Femur (tissue), 1 donor: Measurements from ENCODE around the gene GPANK1.

Experiments used
- DNase-seq: peaks from one replicate; pipeline ENCODE4 v3.0.0-alpha.2; 2017

GPANK1 gene

DNA sequence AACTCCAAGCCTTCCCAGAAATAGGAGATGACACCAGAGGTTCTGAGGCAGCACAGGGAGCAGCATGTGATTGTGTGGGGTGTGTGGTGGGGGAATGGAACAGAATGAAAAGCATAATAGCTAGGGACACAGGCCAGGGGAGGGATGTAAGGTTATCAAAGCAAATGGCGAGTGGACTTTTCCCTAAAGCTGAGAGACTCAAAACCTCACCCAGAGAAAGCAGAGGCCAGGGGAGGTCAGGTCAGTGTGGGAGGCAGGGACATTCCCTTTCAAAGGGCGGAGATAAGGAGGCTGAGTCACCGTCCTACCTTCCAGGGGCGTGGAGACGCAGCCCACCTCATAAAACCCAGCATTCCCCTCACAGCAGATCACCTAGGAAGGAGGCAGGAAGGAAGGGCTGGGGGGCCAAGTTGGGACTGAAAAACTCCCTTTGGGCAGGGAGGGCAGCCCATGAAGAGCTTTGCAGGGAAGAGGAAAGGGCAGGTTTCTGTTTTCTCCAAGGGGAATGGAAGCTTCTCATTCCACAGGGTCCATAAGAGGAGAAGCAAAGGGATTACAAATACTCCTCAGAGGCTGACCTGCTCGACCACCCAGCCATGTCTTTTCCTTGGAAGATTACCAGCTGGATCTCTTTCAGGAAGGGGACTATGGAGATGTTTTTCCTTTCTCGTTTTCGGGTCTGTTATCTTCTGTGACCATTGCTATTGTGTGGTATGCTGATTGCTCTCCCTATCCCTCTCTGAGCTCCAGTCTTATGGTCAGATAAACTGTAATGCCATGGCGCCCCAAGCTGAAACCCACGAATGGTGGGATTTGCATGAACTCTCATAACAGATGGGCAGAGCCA is 25.7 kb upstream of the GPANK1 start:
- no peak for DNase-seq

DNA sequence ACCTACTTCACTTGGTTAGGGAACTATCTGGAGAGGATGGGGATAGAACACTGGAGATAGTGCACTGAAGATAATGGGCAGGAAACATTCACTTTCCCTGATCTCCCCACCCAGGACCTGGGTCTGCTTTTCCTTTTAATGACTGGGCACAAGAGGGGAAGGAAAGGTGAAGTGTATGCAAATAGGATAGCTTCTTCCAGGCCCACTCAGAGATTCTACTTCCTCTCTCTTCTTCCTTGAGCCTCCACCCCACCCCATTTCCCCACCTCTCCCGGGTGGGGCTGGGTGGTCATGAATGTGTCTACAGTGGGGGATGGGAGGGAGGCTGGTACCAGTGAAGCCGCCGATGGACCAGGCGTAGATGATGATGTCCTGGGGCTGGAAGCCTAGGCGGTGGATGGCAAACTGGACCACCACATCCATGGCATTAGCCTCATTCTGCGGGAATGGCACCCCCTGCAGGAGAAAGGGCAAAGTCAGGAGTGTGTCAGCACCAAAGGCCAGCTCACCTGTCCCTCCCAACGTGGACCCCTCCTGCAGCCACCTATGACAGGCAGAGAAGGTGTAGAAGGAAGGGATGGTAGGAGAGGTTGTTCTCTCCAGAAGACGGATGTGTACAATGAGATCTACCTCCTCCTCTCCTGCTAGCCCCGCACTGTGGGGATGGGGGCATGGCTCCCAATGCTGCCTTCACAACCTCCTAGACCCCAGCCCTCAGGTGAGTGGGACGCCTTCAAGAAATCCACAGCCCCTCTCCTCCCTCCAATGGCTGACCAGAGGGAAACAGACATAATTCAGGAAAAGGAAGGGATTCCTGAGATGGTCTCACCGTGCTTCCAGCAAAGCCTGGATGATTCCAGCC is 24.7 kb upstream of the GPANK1 start:
- no peak for DNase-seq

DNA sequence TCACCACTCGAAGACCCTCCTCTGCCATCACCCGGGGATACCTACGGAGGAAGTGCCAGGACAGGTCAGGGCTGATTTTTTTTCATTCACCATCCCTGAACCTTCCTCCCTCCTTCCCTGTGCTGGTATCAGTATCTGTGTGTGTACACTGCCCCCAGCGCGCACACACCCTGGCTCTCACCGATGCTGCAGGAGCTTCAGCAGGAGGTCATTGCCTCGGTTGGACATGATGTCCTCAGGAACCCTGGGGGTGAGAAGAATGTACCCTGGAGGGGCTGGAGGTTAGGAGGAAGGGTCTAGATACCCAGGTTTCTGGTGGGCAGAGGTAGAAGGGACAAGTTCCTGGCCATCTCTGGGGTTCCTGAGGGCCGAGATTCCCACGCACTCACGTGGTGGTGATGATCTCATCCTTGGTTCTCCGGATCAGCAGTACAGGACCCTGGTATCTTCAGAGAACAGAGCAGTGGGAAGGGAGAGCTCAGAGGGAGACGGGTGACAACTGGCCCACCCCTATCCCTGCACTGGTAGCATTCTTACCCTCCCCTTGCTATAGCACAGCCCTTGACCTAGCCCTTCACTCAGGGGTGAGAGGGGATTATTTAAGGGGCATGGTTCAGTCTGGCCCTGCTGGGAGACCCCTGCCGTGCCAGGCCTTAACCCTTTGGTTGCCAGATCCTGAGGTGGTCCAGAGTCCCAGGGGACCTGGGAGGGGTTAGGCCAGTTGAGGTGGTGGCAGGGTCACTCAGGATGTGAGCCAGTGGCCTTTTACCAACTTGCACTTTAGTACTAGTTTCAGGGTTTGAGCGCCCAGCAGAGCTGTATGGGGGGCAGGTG is 23.3 kb upstream of the GPANK1 start:
- DNase-seq, result no peak

DNA sequence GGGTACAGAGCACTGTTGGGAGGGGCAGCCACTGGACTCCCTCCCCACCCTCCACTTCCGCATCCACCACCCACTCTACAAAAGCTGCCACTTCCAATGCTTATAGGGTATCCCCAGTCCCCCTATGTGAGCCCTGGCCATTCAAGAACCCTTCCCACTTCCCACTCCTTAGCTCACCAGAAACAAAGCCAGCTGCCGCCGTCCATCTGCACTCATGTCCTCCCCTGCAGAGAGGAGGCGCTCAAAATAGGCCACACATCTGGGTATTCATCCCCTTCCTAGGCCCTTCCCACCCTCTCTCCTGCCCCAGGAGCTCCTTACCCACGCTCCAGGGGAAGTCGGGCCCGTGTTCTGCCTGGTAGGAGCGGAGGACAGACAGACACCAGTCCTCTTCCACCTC is 22.5 kb upstream of the GPANK1 start:
- no peak for DNase-seq

DNA sequence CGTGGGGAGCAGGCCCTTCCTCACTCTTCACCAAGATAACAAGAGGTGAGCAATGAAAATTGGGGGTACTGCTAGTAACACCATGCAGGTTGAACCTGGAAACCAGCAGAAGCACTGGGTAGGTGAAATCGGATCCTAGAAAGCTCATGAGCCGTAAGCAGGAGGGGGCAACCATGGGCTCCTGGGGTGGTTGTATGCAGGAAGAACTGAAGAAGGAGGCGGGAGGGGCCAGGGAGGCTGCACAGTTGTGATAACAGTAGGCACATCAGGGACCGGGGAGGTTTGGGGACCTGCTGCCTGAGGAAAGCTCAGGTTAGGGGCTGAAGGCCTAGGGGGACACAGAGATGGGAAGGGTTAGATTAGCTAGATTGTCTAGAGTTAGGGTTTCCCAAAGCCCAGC is 21.7 kb upstream of the GPANK1 start:
- no peak for DNase-seq

DNA sequence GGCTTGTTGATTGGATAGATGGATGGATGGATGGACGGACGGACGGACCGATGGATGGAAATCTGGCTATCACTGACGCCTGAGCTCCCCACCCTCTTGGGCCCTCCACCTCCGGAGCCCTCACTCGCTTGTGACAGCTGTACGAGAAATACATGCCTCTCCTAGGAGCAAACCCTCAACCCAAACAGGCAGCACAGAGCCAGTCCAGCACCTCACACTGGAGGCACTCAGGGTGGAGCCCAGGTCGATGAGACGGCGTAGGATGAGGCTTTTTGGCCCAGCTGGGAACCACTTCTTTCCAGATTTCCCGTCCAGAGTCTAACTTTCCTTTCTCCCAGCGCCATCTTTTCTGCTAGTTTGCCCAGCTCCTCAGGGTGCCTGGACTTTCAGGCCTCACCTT is 18.8 kb upstream of the GPANK1 start:
- no peak for DNase-seq

DNA sequence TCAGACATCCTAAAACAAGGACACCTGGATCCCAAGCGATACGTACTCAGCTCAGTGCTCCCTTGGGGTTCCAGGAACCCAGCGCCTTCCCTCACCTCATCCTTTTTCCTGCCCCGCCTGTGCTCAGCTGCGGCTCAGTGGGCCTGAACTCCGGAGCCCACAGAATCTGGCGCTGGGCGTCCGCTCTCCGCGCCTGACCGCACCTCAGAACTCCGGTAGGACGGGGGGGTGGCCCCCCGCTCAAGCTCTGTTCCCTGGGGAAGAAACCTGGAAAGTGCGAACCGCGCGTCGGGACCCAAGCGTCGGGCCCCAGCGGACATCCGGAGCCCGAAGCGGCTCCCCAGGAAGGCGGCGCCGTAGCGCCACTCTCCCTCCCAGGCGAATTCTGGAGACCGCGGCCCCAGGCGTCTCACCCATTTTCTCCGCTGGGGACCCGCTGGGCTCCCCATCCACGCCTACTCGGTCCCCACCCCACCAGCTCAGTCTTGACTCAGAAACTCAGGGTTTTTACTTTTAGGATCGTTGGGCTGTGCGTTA is 16.4 kb upstream of the GPANK1 start:
- DNase-seq, result peak; percentile 40

DNA sequence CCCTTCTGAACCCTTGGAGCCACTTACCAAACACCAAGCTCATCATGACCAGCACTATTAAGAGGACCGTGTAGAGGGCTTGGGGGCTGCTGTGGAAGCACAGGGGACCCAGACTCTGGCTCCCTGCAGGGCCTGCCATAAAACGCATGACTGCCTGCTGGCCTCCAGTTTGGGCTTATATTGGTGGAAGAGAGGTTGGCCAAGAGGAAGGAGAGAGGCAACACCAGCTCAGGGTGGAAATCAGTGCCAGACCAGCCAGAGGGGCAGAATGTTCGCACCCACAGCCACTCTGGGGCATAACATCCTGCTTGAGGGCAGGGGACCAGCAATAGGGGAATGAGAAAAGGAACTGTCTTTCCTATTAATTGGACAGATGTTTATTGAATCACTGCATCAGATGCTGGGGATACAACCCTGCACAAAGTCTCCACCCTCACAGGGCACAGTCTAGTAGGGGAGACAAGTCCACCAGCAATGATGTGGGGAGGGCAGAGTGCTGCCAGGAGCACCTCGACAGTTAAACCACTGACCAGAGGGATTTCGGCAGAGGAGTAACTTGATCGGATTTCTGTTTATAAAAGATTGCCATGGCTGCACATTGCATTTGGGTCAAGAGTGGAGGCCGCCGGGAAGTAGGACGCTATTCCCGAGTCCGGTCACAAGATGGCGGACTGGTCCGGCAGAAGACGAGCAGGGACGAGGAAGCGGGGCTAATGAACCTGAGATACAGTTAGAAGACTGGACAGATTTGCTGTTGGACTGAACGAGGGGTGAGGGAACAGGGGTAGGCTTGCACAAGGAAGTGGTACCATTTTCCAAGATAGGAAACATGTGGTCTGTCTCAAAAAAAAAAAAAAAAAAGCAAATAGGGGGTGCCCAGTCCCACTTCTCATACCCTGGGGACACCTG is 15.7 kb upstream of the GPANK1 start, which contains the start of gene LY6G5C:
TSS of gene LY6G5C (minus strand) at position 842 of the 909 bp plus-strand sequence. CDS start at position 148, 694 bp downstream.
- peak; percentile 94 for DNase-seq

DNA sequence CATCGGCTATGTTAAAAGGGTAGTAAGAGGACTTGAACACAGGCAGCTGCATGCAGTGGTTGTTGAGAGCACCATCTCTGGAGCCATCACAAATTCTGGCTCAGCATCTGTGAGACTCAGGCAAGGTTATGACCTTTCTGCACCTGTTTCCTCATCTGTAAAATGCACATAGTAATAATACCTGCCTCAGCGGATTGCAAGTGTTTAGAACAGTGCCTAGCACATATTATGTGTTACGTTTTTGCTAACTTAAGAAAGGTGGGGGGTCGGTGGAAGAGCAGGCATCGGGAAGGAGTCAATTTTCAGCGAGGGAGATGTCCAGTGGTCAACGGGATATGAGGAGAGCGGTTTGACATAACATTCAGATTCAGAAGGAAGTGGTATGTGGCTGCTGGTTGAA is 13.2 kb upstream of the GPANK1 start:
- DNase-seq, result no peak

DNA sequence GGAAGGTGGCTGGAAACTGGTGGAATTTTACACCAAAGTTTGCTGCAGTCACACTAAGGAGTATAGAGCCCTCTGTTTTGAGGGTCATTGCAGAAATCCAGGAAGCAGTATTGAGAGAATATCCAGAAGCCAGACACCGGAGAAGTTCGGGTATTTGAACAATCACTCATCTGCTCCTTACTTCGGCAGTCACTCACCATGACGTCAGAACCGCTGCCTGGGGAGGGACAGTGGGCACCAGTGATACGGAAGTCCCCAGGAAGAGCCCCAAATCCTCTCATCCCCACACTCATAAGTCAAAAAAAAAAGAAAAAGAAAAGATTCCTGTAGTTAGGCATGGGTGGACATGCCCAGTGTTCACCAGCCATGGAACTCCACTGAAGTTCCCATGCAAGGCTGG is 12.1 kb upstream of the GPANK1 start:
- DNase-seq, result no peak

DNA sequence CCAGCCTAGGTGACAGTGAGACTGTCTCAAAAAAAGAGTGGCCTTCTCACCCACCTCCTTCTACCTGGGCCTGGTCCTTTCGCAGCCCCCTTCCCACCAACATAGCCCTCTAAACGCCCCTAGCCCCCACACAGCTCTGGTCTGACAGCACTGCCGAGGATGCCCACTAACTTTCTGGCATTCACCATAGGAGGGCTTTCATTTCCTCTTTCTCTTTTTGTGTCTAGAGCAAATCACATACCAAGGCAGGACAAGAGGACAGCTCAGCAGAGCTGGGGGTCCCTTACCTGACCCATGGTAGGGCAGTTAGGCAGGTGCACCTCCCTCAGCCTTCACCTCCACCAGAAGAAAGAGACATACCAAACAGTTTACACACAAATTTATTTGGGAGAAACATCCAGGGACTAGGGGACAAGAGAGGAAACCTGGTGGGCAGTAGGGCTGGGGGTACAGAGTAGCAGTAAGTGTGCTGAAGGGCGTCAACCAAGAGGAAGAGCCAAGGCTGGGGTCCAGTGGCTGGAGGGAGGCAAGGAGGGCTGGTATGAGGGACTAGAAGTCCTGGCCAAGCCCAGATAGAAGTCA is 11.6 kb upstream of the GPANK1 start:
- DNase-seq, result no peak

DNA sequence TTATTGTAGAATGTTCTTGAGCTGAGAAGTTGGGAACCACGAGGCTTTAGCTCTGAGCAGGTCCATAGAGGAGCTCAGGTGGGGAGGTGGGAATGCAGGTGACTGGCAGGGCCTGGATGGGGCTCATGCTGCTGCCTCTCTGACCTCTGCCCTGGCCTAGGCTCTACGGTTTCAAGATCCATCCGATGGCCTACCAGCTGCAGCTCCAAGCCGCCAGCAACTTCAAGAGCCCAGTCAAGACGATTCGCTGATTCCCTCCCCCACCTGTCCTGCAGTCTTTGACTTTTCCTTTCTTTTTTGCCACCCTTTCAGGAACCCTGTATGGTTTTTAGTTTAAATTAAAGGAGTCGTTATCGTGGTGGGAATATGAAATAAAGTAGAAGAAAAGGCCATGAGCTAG is 4.9 kb upstream of the GPANK1 start, which contains the start of gene LY6G5B:
TSS of gene LY6G5B (plus strand) at position 301 of the 400 bp plus-strand sequence. CDS start 975 bp downstream, outside the sequence.
- no peak for DNase-seq

DNA sequence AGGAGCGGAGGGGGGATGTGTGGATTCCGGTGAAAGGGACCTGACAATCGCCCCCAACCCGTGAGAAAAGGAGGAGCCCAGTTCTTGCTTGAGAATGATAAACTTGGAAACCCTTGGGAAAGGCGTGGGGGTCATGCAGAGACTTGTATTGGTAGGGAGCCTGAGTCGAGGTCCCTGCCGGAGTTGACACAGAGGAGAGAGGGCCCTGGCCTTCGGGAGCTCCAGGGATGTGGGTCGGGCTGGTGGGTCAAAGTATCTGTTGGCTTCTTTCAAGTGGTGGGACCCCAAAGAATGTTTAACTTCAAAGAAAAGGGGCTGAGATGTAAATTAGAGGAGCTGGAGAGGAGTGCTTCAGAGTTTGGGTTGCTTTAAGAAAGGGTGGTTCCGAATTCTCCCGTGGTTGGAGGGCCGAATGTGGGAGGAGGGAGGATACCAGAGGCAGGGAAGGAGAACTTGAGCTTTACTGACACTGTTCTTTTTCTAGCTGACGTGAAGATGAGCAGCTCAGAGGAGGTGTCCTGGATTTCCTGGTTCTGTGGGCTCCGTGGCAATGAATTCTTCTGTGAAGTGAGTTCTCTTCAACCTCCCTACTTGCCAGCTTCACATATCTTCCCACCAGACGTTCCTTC is 1.7 kb upstream of the GPANK1 start:
- DNase-seq, result no peak

DNA sequence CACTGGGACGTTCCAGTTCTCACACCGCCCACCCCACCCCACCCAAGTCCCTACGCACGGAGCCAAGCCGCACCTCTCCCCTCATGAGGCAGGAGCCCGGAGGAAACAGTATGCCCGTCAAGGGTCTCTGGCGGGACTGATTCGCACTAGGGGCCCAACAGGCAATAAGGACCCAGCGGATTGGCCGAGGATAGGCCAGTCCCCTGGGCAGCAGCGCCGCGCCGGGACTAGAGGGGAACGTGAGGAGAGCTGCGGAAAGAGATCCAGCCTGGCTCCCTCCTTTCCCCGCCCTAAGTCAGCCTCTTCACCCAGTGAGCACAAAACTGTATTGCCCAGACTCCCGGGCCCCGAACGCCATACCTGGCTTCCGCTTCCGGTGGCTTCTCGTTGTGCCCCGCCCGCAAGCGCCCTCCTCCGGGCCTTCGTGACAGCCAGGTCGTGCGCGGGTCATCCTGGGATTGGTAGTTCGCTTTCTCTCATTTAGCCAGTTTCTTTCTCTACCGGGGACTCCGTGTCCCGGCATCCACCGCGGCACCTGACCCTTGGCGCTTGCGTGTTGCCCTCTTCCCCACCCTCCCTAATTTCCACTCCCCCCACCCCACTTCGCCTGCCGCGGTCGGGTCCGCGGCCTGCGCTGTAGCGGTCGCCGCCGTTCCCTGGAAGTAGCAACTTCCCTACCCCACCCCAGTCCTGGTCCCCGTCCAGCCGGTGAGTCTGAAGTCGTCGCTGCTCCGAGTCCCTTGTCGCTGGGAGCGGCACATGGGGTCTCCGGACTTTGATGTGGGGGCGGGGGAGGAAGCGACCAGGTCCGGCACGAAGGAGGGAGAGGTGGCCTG is 922 bp upstream of the GPANK1 start, which contains the start of gene CSNK2B:
TSS of gene CSNK2B (plus strand) at position 580 of the 836 bp plus-strand sequence. CDS start 752 bp downstream, outside the sequence.
- peak; percentile 99 for DNase-seq

DNA sequence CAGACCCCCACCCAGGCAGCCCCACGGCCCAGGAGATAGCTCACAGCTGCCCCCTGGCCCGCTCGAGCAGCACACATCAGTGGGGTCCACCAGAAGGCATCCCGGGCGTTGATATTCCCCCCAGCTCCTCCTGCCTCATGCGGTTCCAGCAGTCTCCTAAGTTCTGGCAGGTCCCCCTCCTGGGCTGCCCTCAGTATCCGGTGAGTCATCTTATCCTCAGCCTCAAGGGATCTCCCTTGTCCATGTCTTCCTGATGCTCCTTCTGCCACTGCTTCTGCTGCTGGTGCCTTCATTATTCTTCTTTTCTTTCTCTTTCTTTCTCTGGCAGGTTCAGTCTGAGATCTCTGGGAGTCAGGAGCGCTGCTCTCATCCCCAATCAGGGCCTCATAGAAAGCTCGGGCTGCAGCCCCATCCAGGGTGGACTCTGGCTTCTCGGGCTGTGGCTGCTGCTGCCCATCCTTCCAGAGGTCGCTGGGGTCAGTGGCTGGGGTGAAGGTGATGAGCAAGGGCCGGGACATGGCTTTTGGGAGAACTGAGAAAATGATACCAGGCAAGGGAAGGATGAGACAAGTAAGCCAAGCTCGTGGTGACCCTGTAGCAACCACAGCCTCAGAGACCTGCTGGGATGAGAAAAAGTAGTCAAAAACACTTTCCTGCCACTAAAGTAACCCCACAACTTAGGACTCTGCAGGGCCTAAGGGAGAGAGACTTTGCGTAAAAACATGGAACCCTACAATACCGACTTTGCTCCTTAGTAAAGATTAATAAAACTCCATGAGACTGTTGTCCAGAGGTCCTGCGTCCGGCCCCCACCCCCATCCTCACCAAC is 622 bp downstream of the GPANK1 start:
- DNase-seq, result peak; percentile 44

DNA sequence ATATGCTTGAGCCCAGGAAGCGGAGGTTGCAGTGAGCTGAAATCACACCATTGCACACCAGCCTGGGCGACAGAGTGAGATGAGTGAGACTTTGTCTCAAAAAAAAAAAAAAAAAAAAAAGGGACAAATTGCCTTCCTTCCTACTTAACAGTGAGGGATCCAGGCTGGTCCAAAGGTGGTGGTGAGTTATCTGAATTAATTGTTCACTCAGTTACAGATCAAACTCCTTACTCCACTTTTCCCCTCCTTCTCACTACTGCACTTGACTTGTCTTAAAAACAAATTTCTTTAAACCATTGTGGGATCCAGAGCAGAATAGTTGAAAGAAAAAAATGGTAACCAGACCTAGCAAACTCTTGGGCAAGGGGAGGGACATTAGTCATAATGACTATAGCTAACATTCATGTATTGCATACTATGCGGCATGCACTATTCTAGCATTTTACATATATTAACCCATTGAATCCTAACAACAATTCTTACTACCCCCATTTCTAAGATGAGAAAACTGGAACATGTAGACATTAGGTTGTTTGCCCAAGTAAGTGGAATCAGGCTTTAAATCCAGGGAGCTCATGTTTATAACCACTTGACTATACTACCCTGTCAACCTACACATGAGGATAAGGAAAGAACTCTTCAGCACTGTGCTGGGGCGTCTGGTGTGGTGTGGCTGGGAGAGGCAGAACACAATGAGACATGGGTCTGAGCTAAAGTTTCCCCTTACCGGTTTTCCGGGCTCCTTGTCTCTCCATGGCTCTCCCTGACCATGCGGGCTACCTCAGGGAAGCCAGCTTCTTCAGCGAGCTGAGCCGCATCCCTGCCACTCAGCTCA is 1.5 kb downstream of the GPANK1 start:
- no peak for DNase-seq

DNA sequence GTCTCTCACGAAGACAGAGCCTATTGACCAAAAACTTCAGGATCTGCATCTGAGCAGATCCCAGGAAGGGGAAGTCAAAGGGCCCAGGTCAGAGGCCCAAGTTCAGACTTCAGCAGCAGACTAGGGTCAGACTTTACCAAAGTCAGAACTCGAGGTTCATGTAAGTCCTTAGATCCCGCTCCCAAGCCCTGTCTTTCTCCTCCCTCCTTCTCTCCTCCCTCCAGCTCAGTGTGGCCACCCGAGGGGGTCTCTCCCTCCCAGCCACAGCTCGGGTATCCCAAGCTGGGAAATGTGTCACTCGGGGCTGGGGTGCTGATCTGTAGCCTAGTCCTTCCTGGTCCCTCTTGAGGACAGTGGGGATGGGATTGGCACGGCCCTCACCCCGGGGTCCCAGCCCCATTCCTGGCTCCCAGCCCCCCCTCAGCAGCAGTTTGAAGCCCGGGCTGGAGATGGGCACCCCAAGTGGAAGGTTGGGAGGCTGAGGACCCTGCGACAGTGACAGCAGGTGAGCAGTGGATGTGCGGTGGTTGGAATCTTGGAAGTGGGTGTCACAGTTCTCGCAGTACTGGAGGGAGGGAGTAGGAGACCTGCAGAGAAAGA is 2.6 kb downstream of the GPANK1 start:
- no peak for DNase-seq
